Smooth muscle cell of the umbilical artery (primary cell): ENCODE measurements around the gene ROCK1. TPM values are rescaled to one million over a fixed set of nuclear protein-coding genes. Genes with fewer than 3 reads are reported as not detected.

Experiments
- total RNA-seq: library from RNA; depleted of rRNA; stranded (reverse); fragments of >200 nt; gene quantifications from 2 replicates; pipeline ENCODE4 v1.2.3, GENCODE V29; 2014

Gene ROCK1
- 33.9 and 54.3 TPM in 2 replicates for total RNA-seq

DNA sequence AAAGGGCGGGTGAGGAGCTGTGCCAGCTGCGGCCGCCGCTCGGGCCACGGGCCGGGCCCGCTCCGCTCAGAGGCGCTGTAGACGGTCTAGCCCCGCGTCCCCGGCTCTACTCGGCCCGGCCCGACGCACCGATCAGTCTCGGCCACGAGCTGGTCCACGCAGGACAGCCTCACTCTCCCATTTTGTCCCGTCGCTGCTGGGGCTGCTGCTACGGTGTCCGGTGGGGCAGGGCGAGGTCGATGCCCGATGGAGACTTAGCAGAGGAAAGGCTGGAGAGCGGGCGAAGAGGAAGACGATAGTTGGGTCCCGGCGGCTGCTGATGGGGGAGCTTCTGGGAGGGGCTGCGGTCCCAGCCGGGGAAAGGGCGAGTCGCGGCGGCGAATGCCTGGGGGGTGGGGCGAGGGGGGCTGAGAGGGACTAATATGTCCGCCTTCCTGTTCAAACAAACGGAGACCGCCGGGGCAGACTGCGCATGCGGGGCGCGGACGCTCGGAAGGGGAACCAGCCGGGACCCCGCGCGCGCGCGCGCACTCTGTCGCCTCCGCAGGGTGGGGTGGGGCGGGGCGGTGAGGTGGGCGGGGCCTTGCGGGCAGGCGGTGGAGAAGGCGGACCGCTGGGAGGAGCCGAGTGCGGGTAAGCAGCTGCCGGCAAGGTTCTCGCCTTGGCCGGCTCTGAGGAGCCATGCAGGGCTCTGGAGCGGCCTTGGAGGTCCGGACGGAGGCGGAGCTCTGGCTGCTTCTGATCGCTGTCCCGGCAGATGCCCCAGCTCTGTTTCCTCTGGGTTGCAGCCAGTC lies at the start of gene ROCK1:
ROCK1 (minus strand) TSS at position 468 of the 794 bp plus-strand sequence. CDS start 903 bp downstream, outside the sequence.

Other genes starting within 250 kb of the ROCK1 start
- 0.18 and 0.30 TPM in 2 replicates for gene GREB1L, start 130.4 kb upstream of the ROCK1 start, total RNA-seq